ENCODE data around the gene SLC66A1.

The SLC66A1 gene

DNA sequence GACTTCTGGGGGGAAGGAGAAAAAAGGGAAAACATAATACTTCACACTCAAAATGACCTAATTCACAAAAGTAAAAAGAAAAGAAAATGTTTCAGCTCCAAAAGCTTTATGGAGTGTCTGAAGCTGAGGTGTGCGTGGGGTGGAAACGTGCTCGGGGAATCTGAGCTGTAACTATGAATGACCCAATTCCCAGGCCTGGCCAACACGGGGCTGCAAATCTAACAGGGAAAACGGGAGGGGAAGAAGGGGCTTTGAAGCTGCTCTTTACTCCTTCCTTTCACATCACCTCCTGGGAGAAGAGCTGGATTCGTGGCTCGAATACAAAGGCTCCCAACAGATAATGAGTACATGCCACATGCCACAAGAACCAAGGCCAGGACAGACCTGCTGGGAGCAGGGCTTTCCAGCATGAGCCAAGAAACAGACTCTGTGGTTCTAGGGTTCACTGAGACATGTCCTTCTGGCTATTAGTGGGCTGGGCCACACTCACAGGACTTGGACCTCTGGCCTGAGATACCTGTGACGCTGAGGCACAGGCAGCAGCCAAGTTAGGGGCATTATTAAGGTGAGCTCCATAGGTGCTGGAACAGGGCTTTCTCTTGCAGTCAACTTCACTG is 51.5 kb downstream of the SLC66A1 start:
- DNase-seq (ENCODE audit: low spot score) = no peak

DNA sequence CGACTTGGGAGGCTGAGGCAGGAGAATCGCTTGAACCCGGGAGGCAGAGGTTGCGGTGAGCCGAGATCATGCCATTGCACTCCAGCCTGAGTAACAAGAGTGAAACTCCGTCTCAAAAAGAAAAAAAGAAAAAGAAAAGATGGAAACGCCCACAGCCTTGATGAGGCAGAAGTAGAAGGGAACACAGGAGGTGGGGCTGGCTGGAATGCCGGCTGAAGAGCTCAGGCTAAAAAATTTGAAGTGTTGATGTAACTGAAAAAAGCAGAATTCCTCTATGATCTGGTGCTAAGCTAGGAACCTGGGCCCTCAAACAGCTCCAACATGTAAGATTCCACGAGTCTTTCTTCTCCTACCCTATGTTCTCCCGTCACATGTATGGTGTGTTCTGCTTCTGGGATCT is 53.6 kb downstream of the SLC66A1 start:
- DNase-seq (ENCODE audit: low spot score) = no peak

DNA sequence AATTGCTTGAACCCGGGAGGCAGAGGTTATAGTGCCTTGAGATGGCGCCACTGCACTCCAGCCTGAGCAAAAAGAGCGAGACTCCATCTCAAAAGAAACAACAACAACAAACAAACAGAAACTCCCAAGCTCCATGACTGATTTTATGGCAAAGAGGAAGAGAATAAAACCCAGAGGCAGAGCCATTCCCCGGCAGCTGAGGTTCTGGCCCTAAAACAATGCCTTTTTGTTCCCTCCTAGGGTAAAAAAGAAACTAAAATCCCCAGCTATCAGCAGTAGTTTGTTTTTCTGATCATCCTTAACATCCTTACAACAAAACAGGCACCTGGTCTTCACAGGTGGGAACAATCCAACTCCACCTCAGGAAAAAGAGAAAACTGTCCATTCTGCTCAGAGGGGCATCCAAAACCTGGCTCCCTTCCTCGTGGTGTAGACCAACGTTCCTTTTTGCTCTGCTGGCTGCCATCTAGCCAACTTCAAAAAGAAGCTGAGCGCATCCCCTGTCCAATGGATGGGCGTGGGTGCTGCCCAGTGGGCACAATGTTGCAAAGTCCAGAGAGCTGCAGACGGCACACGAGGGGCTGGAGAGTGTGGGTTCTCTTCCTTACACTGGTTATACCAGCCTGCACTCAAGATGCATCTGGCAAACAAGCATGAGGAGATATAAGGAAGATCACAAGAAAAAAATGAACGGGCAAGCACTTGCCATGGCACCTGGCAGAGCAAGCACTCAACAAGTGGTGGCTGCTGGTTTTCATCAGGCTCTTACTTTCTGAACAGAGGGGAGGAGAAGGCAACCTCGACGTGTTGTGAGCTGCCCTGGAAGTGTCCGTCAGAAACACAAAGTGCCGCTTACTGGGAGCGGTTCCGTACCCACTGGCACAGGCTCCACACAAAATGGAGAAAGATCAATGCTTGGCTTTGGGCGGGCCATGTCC is 54.7 kb downstream of the SLC66A1 start:
- DNase-seq (ENCODE audit: low spot score) = no peak

DNA sequence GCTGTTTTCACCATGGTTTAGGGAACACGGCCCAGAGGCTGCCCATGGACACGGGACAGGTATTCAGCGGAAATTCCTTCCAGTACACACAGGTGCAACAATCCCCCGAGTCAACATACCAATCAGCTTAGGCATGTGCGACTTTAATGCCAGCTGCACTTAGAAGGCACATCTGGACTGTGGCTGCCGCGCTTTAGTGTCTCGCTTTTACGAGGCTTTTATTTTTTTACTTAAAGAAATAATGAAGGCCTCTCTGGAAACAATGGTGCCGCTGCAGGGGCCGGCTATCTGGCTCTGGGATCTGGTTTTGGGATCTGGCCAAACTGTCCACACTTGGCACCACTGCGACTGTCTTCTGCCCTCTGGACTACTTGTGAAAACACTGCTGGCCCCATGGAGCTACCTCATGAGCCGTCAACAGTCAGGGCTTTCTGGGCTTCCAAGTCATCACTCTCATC is 55.5 kb downstream of the SLC66A1 start:
- no peak for DNase-seq (ENCODE audit: low spot score)

DNA sequence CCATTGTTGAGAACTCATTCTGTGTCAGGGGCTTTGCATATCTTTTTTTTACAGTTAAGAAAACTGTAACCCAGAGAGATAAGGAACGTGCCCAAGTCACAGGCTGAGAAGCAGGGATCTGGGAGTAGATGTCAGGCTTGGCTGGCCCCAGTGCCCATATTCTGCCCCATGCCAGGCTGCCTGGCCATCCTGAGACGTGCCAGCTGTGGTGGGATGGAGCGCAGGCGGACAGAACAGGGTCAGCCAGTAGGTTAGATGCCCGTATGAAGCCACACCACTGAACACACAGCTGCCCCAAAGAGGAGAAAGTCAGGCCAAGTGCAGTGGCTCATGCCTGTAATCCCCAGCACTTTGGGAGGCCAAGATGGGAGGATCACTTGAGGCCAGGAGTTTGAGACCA is 55.9 kb downstream of the SLC66A1 start:
- no peak for DNase-seq (ENCODE audit: low spot score)

DNA sequence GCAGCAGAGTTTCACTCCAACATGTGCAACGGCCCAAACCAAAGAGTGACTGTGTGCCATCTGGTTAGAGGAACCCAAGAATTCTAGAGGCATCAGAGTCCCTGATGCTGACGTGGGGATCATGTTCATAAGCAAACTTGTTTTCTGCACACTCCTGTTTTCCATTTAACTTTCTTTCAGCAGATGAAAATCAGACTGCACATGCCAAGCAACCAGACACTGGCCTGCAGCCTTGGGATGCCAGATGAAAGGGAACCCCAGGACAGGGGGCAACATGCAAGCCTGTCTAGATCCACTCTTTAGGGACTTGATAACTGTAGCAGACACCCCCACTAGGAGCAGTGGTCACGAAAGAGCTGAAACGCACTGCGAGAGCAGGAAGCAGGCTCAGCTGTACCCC is 56.8 kb downstream of the SLC66A1 start:
- no peak for DNase-seq (ENCODE audit: low spot score)

DNA sequence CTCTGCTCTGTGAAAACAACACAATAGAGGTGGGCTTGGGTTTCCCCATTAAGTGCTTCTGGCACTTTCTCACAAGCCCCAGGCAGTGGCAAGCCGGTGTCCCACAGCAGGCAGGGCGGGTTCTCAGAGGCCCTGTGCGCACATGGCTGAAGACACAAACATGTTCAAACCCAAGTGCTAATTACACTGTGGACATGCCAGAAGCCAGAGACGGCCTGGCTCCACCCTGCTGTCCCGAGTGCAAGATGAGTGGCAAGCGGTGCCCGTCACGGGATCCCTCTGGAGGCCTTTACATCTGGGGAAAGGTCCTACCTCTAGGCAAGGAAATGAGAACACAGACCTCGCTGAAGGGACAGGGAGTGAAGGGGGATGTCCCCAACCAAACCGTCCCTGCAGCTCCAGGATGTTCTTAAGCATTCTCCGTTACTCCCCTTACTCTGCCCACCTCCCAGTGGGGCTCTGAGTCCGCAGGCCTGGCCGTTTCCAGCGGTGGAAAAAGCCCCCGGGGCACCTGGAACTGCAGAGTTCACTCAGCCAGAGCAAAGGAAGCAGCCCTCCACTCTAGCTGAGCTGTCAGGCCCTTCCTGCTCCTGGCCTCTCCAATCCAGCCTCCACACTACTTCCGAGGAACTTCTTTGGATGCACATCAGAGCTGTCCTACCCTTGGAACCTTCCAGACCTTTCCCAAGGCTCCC is 57.4 kb downstream of the SLC66A1 start:
- DNase-seq (ENCODE audit: low spot score) = no peak

DNA sequence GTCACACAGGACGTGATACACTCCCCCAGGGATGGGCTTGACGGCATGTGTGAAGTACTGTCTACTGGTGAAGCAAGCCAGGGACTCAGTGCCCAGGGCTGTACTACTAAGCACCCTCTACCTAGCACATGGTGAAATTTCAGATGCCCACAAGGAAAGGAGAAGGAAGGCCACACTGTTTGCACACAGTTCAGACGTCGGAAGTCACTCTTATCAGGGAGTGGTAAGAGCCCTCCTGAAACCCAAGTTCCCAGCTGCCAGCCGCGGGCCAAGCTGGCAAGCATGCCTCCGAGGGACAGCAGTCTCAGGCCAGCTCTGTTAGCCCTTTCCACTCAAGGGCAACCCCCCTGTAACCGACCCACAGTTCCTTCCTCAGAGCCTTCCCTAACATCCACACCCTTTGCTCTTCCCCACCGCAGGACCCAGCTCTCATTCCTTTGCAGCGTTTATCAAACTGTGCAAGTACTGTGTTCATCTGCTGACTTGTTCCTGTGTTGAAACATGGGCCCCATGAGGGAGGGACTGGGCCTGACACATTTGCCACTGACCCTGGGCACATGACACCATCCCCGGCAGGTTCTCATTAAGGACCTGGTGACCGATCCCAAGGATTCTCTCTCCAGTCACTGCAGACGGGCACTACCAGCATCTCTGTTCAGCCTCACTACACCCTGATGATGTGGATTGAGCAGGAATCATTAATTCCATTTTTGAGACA is 58.5 kb downstream of the SLC66A1 start:
- no peak for DNase-seq (ENCODE audit: low spot score)

DNA sequence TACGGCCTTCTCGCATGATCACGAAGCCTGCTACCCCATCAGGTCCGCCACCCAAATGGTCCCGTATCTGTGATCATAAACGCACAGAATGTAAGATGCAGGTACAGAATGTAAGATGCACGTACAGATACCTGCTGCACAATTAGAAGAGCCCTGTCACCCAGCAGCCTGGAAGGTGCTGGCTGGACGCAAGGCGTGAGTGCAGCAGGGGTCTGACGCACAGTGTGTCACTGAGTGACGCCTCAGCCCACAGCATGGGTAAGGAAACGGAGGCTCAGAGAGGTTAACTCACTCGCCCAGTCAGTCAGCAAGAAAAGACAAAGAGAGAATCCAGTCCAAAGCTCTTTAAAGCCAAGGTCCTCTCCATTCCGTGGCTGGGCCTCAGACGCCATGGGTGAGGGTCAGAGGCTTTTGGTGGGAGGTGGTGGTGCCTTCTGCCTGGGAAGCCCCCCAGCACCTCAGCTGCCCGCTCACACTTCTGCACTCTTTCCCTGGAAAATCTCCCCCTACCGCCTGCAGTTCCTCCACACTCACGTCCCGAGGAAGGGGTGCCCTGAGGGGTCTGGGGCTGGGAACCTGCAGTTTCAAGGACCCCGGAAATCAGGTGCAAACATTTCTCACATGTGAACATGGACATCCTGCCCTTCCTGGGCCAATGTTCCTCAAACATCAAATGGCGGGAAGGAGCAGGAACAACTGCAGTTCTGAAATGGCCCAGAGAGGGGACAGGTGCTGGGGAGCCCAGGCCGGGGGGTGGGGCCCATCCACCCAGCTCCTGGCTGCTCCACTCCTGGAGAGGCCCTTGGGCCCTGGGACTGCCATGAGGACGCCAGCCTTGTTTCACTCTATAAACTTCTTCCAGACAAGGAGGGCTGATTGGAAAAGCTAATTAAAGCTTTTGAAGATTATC is 59.4 kb downstream of the SLC66A1 start:
- no peak for DNase-seq (ENCODE audit: low spot score)

DNA sequence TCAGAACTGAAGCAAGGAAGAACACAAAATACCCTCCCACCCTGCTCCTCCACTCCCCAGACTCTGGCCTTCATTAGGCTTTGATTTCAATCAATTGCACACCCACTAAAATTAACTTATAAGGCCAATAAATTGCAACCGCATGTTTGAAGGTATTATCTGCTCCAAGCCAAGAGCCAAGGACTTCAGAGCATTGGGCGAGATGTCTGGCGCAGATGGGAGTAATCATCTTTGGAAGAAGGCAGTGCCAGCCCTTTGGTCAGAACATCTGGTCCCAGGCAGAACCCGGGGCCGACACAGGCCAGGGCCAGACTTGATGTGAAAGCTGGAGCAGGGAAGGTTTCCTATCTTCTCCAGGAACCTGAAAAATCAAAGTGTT is 60.0 kb downstream of the SLC66A1 start:
- DNase-seq (ENCODE audit: low spot score) = no peak

DNA sequence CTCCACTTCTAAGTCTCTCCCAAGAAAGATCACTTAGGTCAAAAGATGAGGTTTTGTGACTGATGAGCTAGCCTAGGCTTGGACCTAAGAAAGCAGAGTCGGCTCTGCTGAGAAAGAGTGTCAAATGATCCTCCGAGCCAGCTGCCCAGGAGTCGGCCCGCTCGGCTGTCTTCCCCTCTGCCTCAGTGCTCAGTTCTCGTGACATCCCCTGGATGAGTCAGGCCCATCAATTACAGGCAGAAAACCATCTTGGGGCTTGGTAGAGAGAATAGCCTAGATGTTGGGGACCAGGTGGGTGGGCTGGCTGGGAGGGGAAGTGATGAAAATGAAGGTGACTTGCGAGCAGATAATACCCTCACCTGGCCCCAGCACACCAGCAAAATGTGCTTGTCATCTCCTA is 60.5 kb downstream of the SLC66A1 start:
- no peak for DNase-seq (ENCODE audit: low spot score)

DNA sequence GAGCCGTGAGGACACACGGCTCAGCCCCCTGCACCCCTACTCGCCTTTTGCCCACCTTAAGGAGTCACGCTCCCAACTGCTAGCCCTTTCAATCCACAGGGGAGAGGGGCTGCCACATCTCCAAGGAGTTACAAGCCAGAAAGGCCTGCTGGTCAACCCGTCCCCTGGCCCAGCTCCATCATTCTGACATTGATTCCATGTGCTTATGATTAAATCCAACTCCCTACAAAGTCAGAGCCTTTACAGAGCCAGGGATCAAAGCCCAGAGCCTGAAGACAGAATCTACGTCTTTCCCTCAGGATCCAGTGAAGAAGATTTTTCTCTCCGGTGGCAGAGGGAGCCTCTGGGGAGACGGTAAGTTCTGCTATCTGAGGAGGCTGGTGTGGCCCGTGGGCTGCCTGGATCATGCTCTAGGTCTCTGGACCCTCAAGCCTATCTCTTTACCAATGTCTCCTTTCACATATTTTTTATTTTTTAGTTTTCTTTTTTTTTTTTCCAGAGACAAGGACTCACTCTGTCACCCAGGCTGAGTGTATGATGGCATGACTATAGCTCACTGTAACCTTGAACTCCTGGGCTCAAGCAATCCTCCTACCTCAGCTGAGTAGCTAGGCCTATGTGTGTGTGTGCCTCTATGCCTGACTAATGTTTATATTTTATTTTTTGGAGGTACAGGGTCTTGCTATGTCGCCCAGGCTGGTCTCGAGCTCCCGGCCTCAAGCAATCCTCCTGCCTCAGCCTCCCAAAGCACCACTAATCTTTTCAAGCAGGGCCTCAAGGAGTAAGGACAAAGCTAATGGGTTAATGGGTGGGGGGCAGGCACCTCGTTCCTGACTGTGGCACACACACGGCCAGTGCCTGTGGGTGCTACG is 61.3 kb downstream of the SLC66A1 start:
- DNase-seq (ENCODE audit: low spot score) = no peak

DNA sequence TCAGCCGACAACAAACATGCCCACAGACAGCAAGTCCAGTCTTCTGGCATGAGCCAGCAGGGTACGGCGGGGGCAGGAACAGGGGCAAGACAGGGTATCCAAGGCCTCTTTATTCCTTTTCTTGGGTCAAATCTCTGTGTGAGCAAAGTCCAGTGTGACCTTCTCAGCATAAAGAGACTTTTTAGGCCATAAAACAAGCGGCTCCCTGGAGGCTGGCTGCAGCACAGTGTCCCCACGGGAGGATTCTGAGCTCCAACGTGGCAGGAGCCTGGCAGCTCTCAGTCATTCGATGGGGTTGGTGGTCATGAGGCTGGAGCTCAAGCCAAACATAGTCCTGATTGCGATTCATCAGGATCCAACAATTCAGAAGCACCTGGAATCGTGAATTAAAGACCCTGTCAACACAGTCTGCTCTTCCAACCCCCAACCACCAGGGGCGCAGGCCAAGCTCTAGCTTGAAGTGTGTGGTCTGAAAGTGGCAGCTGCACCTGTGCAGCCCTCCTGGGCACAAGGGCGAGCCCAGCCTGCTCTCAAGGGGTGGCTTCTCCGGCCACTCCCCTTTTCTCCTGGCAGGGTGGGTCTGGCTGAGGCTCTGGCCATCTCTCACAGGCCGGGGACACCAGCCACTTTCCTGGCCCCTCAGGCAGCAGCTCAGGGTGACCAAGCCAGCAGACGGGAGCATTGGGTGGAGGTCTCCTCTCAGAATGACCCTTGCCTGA is 62.1 kb downstream of the SLC66A1 start:
- no peak for DNase-seq (ENCODE audit: low spot score)

DNA sequence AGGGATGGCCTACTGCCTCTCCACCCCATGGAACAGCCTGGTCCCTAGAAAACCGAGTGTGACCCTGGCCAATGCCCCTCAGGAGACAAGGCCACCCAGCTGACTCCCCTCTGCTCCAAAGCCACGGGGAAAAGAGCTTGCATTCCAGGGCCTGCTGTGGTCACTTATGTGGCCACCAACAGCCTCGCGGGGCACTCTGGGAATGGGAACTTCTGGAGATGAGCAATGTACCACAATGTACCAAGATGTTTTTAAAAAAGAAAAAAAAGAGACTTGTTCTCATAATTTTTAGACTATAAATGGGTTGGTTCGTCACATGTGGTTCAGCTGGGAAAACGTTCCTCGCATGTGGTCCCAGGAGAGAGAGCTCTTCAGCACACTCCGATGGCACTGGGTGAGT is 62.8 kb downstream of the SLC66A1 start:
- DNase-seq (ENCODE audit: low spot score) = no peak

DNA sequence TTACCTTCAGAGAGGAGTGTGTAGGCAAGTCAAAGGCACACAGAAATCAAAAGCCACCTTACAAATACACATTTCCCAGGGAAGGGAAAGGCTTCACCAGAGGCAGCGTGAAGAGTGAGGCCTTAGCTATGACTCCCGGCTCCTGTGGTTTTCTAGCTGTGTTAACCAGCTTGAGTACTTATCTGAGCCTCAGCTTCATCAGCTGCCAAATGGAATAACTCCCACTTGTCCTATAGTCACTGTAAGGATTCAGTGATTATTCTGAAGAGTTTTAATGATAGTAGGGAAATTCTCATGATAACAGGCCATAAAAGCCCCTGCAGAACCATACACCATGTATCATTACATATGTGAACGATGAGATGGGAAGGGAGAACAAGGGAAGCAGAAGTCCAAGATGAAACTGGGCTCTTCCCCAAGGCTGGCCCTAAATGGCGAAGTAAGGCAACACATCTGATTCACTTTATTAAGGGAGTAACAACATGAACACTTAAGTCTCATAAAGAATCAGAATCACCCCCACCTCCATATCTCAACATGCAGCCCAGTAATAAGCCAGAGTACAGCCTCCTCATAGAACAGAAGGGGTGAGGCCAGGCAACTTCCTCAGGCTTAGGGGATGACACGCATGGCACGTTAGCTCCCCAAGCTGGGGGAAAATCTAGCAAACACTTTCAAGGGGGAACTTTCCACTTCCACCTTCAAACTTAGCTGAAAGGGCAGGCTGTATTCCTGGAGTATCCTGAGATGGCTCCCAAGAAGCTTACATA is 63.7 kb downstream of the SLC66A1 start:
- no peak for DNase-seq (ENCODE audit: low spot score)

DNA sequence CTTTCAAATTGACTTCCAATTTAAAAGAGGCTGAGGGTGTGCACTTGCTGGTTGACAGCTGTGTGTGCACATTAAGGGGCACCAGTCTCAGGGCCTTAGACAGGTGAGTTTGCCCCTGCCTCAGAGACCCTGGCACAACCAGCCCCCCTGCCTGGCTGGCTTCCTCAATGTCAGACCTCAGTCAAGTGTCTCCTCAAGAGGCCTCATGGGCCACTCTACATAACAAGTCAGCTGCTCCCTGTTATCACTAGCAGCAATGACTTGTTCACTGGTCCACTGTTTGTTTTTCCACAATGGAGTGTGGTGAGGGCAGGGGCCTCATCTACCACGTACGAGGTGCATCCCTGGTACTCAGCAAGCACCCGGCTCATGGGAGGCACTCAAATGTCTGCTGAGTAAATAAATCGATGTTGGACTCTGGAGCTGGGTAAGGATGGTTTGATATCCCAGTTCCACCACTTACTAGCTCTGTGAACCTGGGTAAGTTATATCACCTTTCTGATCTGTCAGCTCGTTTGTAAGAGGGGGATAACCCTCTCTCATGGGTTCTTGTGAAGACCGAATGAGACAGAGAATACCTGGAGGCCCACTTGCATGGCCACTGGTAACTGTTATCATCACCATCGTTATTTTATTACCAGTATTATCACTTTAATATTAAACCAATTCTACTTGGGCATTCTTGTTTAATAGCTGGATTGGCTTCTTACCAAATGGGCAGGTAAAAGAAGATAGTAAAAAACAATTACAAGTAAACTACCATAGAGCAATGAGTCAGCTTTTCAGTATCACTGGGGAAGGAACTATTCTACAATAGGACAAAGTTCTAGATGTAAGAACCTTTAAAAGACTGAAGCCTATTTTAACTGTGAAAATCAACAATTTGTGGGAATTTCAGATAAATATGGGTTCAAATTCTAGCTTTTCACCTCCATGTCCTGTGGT is 64.6 kb downstream of the SLC66A1 start:
- no peak for DNase-seq (ENCODE audit: low spot score)

All from CD4-positive, alpha-beta T cell treated with Interleukin-6 at 100 ng/mL for 8 hours (primary cell).